Measurements from ENCODE around the gene NEMP1. TPM values are rescaled to one million over a fixed set of nuclear protein-coding genes. Genes with fewer than 3 reads are reported as not detected.
"Not testable (repeated sequence)": the region's sequence is repeated elsewhere in the genome, so short reads cannot be mapped to it uniquely, and the experiment has no call there.

The NEMP1 gene
- total RNA-seq, result 5.7 TPM

DNA sequence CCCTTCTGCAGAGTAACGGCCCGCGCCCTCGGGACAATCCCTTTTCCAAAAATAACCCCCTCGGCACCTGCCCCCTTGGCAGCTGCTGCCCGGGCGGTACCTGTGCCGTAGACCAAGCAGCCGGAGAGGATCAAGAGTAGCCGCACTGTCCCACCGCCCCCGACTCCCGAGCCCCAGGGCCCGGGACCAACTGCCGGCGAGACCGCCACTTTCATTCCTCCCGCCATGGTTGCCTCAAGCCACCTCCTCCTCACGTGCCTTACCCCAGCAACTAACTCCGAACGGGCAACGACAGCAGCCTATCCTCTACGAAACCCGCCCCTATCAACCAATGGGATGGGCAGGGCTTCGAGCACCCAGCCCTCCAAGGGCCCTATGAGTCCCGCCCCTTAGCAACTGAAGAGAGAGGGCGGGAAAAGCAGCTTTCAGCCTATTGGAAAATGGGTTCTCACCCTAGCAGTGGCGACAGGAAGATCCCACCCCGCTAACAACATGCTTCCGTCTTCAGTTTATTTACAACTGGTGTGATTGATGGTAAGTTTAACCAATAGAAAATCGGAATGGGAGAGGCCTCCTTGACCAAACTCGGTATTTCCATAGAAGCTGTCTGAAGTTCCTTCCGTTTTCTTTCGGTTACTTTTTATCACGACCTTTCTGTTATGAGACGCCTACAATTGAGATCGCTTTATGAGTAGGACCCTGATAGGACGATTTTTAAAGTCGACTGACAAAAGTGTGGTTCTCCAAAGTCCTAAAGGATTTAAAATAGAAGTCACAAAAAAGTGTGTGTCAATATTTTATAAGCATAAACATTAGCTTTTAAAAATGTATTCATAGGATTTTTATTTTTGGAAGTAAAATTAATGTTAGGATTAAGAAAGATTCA is at the start of gene NEMP1:
Gene NEMP1, minus strand, starts transcription at position 273 of the 886 bp plus-strand sequence. Its CDS starts 46 bp downstream, at position 227.
- ATAC-seq, result peak; percentile 100

DNA sequence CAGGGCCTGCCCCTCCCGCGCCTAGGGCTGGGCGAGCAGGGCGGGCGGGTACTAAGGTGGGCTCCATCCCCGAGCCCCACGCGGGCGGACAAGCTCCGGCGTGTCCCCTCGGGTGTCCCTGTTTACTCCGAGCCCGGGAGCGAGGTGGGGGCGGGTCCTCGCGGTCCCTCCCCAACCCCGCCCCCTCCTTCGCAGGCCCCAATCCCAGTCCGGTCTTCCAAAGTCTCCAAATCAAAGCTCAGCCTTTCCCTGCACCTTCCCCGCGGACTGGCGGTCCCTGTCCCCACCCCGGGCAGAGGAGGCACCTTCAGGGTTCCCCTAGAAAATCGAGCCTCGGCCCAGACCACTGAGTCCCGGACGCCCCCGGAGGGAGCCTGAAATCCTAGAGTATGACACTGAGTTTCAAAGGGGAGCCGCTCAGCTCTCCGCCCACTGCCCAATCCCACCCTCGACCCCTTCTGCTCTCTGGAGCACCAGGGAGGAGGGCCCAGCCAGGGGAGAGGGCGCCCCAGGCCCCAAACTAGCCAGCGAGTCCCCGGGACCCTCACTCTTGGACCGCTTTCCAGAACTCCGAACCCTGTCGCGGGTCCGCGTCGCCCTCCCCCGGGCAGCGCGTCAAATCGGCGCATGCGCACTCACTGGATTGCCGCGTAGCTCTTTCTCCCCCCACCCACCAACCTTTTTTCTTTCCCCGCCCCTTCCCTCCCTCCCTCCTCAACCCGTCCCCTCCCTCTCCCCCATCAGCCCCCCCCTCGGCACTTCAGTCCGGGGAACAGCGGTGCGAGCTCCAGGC is 49.3 kb upstream of the NEMP1 start, which contains the start of gene LRP1:
Gene LRP1, plus strand, starts transcription at position 758 of the 793 bp plus-strand sequence. CDS start 482 bp downstream, outside the sequence.
- peak; percentile 89 for ATAC-seq

DNA sequence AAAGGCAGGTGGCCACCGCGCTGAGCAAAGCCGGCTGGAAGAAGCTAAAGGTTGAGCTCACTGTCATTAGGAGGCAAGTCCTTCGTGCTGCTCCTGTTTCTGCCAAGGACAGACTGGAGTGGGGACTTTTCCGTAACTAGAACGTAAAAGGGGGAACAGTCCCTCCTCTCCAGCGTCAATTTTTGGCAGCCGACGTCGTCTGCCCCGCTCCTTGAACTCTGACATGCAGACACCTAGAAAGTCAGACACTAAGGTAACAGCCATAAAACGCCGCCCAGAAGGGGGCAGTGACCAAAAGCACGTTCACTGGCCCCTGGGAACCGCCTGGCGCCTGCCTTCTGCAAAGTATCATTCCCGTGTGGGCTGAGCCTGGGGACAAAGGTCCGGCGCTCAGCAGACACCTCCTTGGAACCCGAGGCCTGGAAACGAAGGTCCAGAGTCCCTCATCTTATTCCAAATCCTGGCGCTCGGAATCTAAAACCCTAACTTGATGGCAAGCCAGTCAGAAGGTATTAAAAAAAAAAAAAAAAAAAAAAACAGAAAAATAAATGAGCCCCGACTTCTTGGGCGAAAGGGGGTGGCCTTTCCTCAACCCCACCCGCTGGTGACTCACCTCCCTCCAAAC is 48.6 kb upstream of the NEMP1 start:
- peak; percentile 47 for ATAC-seq

- ATAC-seq, result no peak
These were observed 48.0 kb upstream of the NEMP1 start for GRCh38 chr12:57126561-57126960.

DNA sequence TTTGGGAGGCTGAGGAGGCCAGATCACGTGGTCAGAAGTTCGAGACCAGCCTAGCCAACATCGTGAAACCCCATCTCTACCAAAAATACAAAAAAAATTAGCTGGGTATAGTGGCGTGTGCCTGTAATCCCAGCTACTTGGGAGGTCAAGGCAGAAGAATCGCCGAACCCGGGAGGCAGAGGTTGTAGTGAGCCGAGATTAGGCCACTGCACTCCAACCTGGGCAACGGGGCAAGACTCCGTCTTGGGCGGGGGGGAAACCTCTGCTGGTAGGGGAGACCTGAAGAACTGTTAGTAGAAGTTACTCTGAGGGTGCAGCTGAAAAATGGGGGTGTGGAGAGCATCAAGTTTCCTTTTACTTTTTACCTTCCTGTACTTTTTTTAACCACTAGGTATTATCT is 47.5 kb upstream of the NEMP1 start:
- ATAC-seq, result no peak

DNA sequence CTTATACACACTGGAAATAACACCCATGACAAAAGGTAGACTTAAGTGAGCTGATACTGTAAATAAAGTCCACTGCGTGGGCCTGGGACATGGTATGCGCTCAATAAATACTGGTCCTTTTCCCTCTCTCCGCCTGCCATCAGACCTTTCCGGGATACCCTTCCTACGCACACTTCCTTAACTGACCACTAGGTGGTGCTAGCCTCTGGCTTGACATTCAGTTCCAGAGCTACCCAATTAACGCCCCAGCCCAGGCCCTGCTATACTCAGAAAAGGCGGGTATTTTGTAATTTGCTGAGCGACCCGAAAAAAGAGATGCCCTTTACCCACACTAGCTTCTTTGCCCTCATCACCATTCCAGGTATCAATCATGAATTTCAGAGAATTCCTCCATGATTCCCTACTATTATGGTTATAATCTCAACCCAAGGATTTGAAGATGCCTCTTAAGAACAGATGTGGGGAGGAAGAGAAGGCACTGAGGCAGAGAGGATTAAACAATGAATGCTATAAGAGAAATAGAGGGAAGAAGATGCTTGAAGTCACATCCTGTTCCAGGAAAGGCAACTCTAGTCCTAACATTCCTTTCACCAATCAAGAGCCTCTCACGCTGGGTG is 45.8 kb upstream of the NEMP1 start:
- peak; percentile 57 for ATAC-seq

- no peak for ATAC-seq
These were observed 45.2 kb upstream of the NEMP1 start for GRCh38 chr12:57123813-57124212.

DNA sequence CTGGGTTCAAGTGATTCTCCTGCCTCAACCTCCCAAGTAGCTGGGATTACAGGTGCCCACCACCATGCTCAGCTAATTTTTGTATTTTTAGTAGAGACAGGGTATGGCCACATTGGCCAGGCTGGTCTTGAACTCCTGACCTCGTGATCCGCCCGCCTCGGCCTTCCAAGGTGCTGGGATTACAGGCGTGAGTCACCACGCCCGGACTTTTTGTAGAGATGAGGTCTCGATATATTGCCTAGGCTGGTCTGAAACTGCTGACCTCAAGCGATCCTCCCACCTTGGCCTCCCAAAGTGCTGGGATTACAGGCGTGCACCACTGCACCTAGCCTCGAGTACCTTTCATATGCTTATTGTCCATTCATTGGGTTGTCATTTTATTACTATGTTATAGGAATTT is 42.1 kb upstream of the NEMP1 start:
- not testable (repeated sequence) for ATAC-seq

- ATAC-seq, result no peak
These were observed 40.9 kb upstream of the NEMP1 start for GRCh38 chr12:57119294-57120085.

DNA sequence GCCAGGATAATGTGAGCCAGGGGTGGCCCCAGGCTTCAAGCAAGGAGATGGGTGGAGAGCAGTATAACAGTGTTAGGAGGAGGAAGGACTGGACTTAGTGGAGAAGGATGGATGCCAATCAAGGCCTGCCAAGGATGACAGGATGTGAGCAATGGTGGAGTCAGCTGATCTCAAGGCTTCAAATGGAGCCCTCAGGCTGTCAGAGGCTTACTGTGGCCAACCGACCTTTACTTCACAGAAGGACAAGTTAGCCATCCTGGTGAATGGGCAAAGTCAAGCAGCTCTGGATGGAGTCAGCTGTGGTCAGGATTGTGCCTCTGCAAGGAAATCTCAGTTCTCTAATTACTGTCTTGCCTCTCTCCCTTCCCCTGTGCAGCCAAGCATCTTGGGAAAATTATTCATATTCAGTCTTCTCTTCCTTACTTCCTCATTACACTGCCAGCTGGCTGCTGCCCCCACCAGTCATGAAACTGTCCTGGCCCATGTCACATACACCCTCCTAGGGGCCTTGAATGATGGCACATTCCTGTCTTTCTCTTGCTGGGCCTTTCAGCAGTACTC is 40.2 kb upstream of the NEMP1 start:
- peak; percentile 76 for ATAC-seq

GRCh38 chr12:57116580-57117281 is 38.1 kb upstream of the NEMP1 start:
- no peak for ATAC-seq

- ATAC-seq, result no peak
These were observed 34.1 kb upstream of the NEMP1 start for GRCh38 chr12:57112492-57113294.

DNA sequence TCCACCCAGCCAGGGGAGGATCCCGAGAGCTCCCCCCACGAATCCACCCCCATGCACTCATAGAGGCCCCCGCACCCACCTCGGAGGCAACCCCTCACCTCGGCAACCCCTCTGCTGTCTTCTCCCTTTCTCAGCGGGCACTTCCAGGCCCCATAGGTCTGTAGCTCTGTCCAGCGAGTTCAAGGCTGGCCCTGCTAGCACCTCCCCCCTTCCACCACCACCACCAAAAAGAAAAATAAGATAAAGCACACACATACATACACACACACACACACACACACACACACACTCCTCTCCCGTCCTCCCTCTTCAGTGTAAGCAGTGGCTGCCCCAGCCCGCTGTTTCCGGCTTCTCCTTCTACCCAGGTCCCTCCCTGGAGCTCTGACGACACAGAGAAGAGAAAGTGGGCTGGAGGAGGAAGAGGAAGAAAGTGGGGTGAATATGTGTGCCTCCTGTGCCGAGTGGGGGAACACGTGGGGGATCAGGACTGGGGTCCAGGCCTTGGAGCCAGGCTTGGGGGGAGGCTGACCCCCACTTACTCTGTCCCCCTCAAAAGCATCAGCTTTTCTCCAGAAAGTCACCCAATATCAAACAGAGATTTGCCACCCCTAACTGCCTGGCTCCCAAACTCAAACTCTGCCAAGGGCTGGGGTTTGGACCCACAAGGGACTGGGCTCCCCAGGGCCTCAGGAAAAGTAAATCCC is 32.6 kb upstream of the NEMP1 start, which contains the start of gene STAT6:
Gene STAT6, minus strand, starts transcription at position 332 of the 704 bp plus-strand sequence. CDS start 3,084 bp downstream, outside the sequence.
- peak; percentile 79 for ATAC-seq

DNA sequence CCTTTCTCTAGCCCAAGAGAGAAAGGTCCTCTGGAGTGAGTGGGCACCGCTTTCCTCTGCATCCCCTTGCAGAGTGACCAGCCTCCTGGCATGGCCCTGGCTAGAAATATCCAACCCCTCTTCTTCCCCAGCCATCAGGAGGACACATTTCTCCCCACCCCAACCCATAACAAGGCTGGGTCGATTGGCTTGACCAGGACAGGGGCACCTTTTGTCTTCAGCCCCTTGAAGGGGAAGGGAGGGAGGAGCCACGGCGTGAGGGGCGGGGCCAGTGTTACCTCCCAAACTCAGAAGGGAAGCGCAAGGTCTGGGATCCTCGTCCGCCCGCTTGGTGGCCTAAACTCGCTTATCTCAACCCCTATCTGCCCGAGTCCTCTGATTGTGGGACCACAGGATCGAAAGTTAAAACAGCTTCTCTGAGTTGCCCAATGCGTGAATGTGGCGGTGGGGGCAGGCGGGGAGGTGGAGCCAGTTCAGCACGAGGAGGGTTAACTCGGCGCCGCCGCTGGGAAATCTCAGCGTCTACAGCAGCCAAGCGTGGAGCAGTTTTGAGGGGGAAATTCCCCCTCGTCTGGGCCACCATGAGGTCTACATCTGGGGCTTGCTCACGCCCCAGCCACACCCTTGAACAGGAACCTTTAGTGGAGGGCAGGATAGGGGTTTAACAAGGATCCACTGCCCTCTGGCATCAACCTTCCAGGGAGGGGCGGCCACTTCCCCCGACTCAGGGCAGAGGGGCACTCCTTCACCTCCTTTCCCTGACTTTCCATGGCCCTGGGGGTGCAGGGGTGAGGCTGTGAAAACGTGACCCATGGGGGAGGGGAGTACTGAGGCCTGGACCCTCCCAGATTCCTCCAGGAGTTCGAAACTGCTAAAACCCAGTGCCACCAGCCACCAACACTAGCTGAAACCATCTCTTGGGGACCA is 31.8 kb upstream of the NEMP1 start:
- peak; percentile 3 for ATAC-seq

DNA sequence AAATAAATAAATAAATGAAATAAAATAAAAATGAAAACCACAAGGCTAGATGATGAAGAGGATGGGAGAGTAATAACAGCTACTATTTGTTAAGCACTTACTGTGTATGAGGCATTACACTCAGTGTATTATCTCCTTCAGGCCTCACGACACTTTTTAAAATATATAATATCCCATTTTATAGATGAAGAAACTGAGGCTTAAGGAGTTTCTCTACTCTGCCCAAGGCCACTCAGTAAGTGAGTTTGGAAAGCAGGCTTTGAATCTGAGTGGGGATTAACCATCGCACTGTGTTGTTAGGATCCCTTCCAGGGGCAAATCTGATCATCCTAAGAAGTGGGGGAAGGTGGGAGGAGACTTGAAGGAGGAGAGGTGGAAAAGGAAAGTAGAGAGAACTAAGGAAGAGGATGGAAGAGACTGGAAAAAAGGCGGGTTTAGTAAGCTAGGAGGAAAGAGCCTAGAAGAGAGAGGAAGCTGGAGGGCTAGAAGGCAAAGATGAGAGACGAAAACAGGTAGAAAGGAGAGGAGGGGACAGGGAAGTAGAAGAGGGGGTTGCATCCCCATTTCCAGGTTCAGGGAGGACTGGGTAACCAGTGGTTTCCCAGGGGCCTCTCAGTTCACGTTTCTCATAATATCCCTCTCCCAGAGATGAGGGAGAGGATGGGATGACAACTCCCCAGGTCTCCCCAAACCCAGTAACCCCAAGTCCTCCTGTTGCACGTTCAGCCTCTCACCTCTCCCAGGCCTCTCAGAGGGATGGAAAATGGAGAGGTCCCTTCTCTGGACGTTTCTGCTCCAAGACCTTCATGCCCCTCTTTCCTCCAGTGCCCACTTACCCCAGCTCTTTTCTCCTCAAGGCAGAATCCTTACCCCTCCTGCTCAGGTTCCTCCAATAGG is 30.9 kb upstream of the NEMP1 start:
- ATAC-seq, result no peak

GRCh38 chr12:57107456-57108155 is 29.0 kb upstream of the NEMP1 start:
- no peak for ATAC-seq

Measured in esophagus mucosa (tissue), 1 donor.